Activated T-cell treated with anti-CD3 and anti-CD28 coated beads, Interleukin-2, amount 50 U/mL, for 4 hours (primary cell): ENCODE results near the gene MAST4. TPM values are rescaled to one million over a fixed set of nuclear protein-coding genes. Genes with fewer than 3 reads are reported as not detected.

Experiments
- ATAC-seq, 2 donors: fragments of 200-7000 bp; cut with Tn5 transposase; one replicate each; pipeline ENCODE4 v1.10.0; 2021
- DNase-seq: peaks from one replicate; pipeline ENCODE4 v3.0.0-alpha.2; 2020
- H3K27me3 Mint-ChIP-seq: one replicate; pipeline ENCODE4 v1.8.0; 2021; ENCODE audit warnings: low read depth, mixed read lengths
- H3K36me3 Mint-ChIP-seq: one replicate; pipeline ENCODE4 v1.8.0; 2022; ENCODE audit warnings: mixed read lengths; ENCODE audit not compliant: insufficient read depth
- H3K4me1 Mint-ChIP-seq: one replicate; pipeline ENCODE4 v1.8.0; 2021; ENCODE audit warnings: low read depth, mixed read lengths
- H3K4me3 Mint-ChIP-seq: one replicate; pipeline ENCODE4 v1.8.0; 2021; ENCODE audit warnings: mild to moderate bottlenecking, moderate library complexity, mixed read lengths
- H3K9me3 Mint-ChIP-seq: one replicate; pipeline ENCODE4 v1.8.0; 2021; ENCODE audit warnings: mixed read lengths
- total RNA-seq, 3 donors: library from RNA; stranded (reverse); gene quantifications; one replicate each; pipeline ENCODE4 v1.2.1, GENCODE V29; 2021

The MAST4 gene
- total RNA-seq, 3 donors from 2014 or later = 9.5 to 16.5 (median 15.5) TPM

GRCh38 chr5:67149057-67149950, 553.1 kb downstream of the MAST4 start:
- H3K4me1 Mint-ChIP-seq = no peaks in the 10 kb centered on the region
- ATAC-seq = no peak
- H3K36me3 Mint-ChIP-seq = peaks cover 52% of the 10 kb centered on the region
- H3K9me3 Mint-ChIP-seq = peaks cover 5% of the 10 kb centered on the region
- no peak overlapping the region for H3K4me3 Mint-ChIP-seq
- DNase-seq = no peak
- H3K27me3 Mint-ChIP-seq = no peaks in the 10 kb centered on the region

- no peak overlapping the region for H3K4me3 Mint-ChIP-seq
- no peak for ATAC-seq
- no peaks in the 10 kb centered on the region for H3K27me3 Mint-ChIP-seq
- peaks cover 53% of the 10 kb centered on the region for H3K36me3 Mint-ChIP-seq
- no peaks in the 10 kb centered on the region for H3K4me1 Mint-ChIP-seq
- no peak for DNase-seq
- peaks cover 5% of the 10 kb centered on the region for H3K9me3 Mint-ChIP-seq
Observed at GRCh38 chr5:67149951-67150523, 553.8 kb downstream of the MAST4 start.

- H3K4me3 Mint-ChIP-seq = no peak overlapping the region
- no peak for ATAC-seq
- peaks cover 5% of the 10 kb centered on the region for H3K9me3 Mint-ChIP-seq
- peaks cover 39% of the 10 kb centered on the region for H3K36me3 Mint-ChIP-seq
- H3K27me3 Mint-ChIP-seq = no peaks in the 10 kb centered on the region
- no peak for DNase-seq
- H3K4me1 Mint-ChIP-seq = peaks cover 12% of the 10 kb centered on the region
Observed at GRCh38 chr5:67152400-67152799, 556.2 kb downstream of the MAST4 start.

GRCh38 chr5:67153292-67153691, 557.1 kb downstream of the MAST4 start:
- DNase-seq (no peak), ATAC-seq (no peak)
- Mint-ChIP-seq H3K9me3 (peaks cover 5% of the 10 kb centered on the region), H3K4me3 (no peak overlapping the region), H3K27me3 (no peaks in the 10 kb centered on the region), H3K4me1 (peaks cover 18% of the 10 kb centered on the region), H3K36me3 (peaks cover 34% of the 10 kb centered on the region)

- ATAC-seq (no peak), DNase-seq (no peak)
- peaks cover 25% of the 10 kb centered on the region for H3K36me3 Mint-ChIP-seq
- H3K4me1 Mint-ChIP-seq = peaks cover 26% of the 10 kb centered on the region
- H3K4me3 Mint-ChIP-seq = no peak overlapping the region
- H3K27me3 Mint-ChIP-seq = no peaks in the 10 kb centered on the region
- peaks cover 5% of the 10 kb centered on the region for H3K9me3 Mint-ChIP-seq
Observed at GRCh38 chr5:67154556-67155206, 558.5 kb downstream of the MAST4 start.

GRCh38 chr5:67156976-67157583, 560.9 kb downstream of the MAST4 start:
- no peaks in the 10 kb centered on the region for H3K9me3 Mint-ChIP-seq
- peak; percentile 45 to 59 for ATAC-seq
- no peak overlapping the region for H3K4me3 Mint-ChIP-seq
- no peaks in the 10 kb centered on the region for H3K27me3 Mint-ChIP-seq
- H3K4me1 Mint-ChIP-seq = peaks cover 50% of the 10 kb centered on the region
- DNase-seq = peak; percentile 48
- peaks cover 10% of the 10 kb centered on the region for H3K36me3 Mint-ChIP-seq

- peaks cover 78% of the 10 kb centered on the region for H3K4me1 Mint-ChIP-seq
- H3K4me3 Mint-ChIP-seq = peak overlapping the region; percentile 61
- peaks cover 21% of the 10 kb centered on the region for H3K36me3 Mint-ChIP-seq
- DNase-seq = no peak
- no peaks in the 10 kb centered on the region for H3K9me3 Mint-ChIP-seq
- ATAC-seq = no peak
- H3K27me3 Mint-ChIP-seq = no peaks in the 10 kb centered on the region
Observed at GRCh38 chr5:67160272-67160671, 564.1 kb downstream of the MAST4 start.

GRCh38 chr5:67160985-67161384, 564.8 kb downstream of the MAST4 start:
- Mint-ChIP-seq H3K4me3 (peak overlapping the region; percentile 64), H3K9me3 (no peaks in the 10 kb centered on the region), H3K36me3 (peaks cover 21% of the 10 kb centered on the region), H3K4me1 (peaks cover 85% of the 10 kb centered on the region), H3K27me3 (no peaks in the 10 kb centered on the region)
- ATAC-seq (peak; percentile 32 to 64), DNase-seq (peak; percentile 26)

GRCh38 chr5:67161767-67162166, 565.6 kb downstream of the MAST4 start:
- DNase-seq (no peak), ATAC-seq (no peak)
- Mint-ChIP-seq H3K27me3 (no peaks in the 10 kb centered on the region), H3K9me3 (no peaks in the 10 kb centered on the region), H3K36me3 (peaks cover 21% of the 10 kb centered on the region), H3K4me1 (peaks cover 83% of the 10 kb centered on the region), H3K4me3 (peak overlapping the region; percentile 64)

GRCh38 chr5:67163231-67163756, 567.1 kb downstream of the MAST4 start:
- ATAC-seq = no peak
- DNase-seq = no peak
- peaks cover 25% of the 10 kb centered on the region for H3K36me3 Mint-ChIP-seq
- H3K4me1 Mint-ChIP-seq = peaks cover 85% of the 10 kb centered on the region
- peak overlapping the region; percentile 24 for H3K4me3 Mint-ChIP-seq
- H3K27me3 Mint-ChIP-seq = no peaks in the 10 kb centered on the region
- no peaks in the 10 kb centered on the region for H3K9me3 Mint-ChIP-seq

- H3K4me3 Mint-ChIP-seq = peak overlapping the region; percentile 82
- no peak for ATAC-seq
- DNase-seq = no peak
- H3K36me3 Mint-ChIP-seq = peaks cover 25% of the 10 kb centered on the region
- no peaks in the 10 kb centered on the region for H3K9me3 Mint-ChIP-seq
- H3K27me3 Mint-ChIP-seq = no peaks in the 10 kb centered on the region
- peaks cover 90% of the 10 kb centered on the region for H3K4me1 Mint-ChIP-seq
Observed at GRCh38 chr5:67163863-67164595, 567.8 kb downstream of the MAST4 start.

- no peaks in the 10 kb centered on the region for H3K9me3 Mint-ChIP-seq
- H3K4me3 Mint-ChIP-seq = peak overlapping the region; percentile 82
Observed at GRCh38 chr5:67164856-67165525, 568.8 kb downstream of the MAST4 start.

More at GRCh38 chr5:67164856-67165525, 568.8 kb downstream of the MAST4 start:
- H3K27me3 Mint-ChIP-seq = no peaks in the 10 kb centered on the region
- DNase-seq (no peak), ATAC-seq (no peak)
- peaks cover 84% of the 10 kb centered on the region for H3K4me1 Mint-ChIP-seq
- peaks cover 25% of the 10 kb centered on the region for H3K36me3 Mint-ChIP-seq
